HepG2 (cell line): ENCODE data around the gene TPPP2. TPM values are rescaled to one million over a fixed set of nuclear protein-coding genes. Genes with fewer than 3 reads are reported as not detected.

Source experiments
- DPF2 ChIP-seq: sonication (generic); formaldehyde crosslinking; IDR thresholded peaks from 2 replicates; pipeline ENCODE4 v1.4.0; 2020; ENCODE audit warnings: mild to moderate bottlenecking, low read depth, missing genetic modification reagents, borderline replicate concordance
- FOSL2 ChIP-seq: sonication (generic); formaldehyde crosslinking; IDR thresholded peaks from 2 replicates; pipeline ENCODE4 v1.4.0; 2020; ENCODE audit warnings: missing genetic modification reagents
- HNRNPL ChIP-seq: fragments of 200-400 bp; formaldehyde crosslinking; IDR thresholded peaks from 2 replicates; pipeline ENCODE4 v1.6.1; 2017; ENCODE audit warnings: mild to moderate bottlenecking, low read depth, low read length
- HOXA5 ChIP-seq: sonication (generic); formaldehyde crosslinking; IDR thresholded peaks from 2 replicates; pipeline ENCODE4 v1.4.0; 2020; ENCODE audit warnings: missing genetic modification reagents
- HOXA7 ChIP-seq: sonication (generic); formaldehyde crosslinking; IDR thresholded peaks from 2 replicates; pipeline ENCODE4 v1.8.1; 2022; ENCODE audit warnings: mild to moderate bottlenecking, missing genetic modification reagents, moderate library complexity
- HOXA9 ChIP-seq: sonication (generic); formaldehyde crosslinking; IDR thresholded peaks from 2 replicates; pipeline ENCODE4 v1.8.1; 2022; ENCODE audit warnings: missing genetic modification reagents, mild to moderate bottlenecking, moderate library complexity, borderline replicate concordance
- KLF11 ChIP-seq: IDR thresholded peaks from 2 replicates; pipeline ENCODE4 v1.6.1; 2016; ENCODE audit warnings: missing compliant biosample characterization
- KLF15 ChIP-seq: sonication (generic); formaldehyde crosslinking; IDR thresholded peaks from 2 replicates; pipeline ENCODE4 v1.8.1; 2023; ENCODE audit warnings: borderline replicate concordance, mild to moderate bottlenecking, inconsistent platforms, missing genetic modification reagents, mixed read lengths
- MAFK ChIP-seq, 2 experiments: IDR thresholded peaks in 1 of 2; conservative IDR thresholded peaks in 1 of 2; 2 replicates each; pipeline ENCODE4 v1.6.1; 2011; ENCODE audit warnings: improper control_type of control experiment in 2 of 2, low read length in 2 of 2
- MED13 ChIP-seq: sonication (generic); formaldehyde crosslinking; IDR thresholded peaks from 2 replicates; pipeline ENCODE4 v1.5.0; 2020; ENCODE audit warnings: missing genetic modification reagents
- NFKB2 ChIP-seq: sonication (generic); formaldehyde crosslinking; IDR thresholded peaks from 2 replicates; pipeline ENCODE4 v1.4.0; 2020; ENCODE audit warnings: missing genetic modification reagents, borderline replicate concordance
- NFRKB ChIP-seq: fragments of 450-650 bp; IDR thresholded peaks from 2 replicates; pipeline ENCODE4 v1.6.1; 2017
- PAWR ChIP-seq: sonication (generic); formaldehyde crosslinking; IDR thresholded peaks from 2 replicates; pipeline ENCODE4 v1.4.0; 2020; ENCODE audit warnings: missing genetic modification reagents, mild to moderate bottlenecking, borderline replicate concordance
- RNF2 ChIP-seq: fragments of 450-650 bp; conservative IDR thresholded peaks from 2 replicates; pipeline ENCODE4 v1.6.1; 2016; ENCODE audit warnings: low read depth
- RXRA ChIP-seq: sonication (generic); formaldehyde crosslinking; IDR thresholded peaks from 2 replicates; pipeline ENCODE4 v1.5.1; 2020; ENCODE audit warnings: missing genetic modification reagents
- RXRB ChIP-seq: IDR thresholded peaks from 2 replicates; pipeline ENCODE4 v1.6.1; 2016; ENCODE audit warnings: borderline replicate concordance, missing genetic modification reagents, missing compliant biosample characterization
- SNAPC2 ChIP-seq: sonication (generic); formaldehyde crosslinking; IDR thresholded peaks from 2 replicates; pipeline ENCODE4 v1.8.1; 2022; ENCODE audit warnings: mild to moderate bottlenecking, missing genetic modification reagents
- ZNF235 ChIP-seq: sonication (generic); formaldehyde crosslinking; IDR thresholded peaks from 2 replicates; pipeline ENCODE4 v1.8.1; 2023; ENCODE audit warnings: mild to moderate bottlenecking, missing genetic modification reagents, borderline replicate concordance
- ZNF354B ChIP-seq: sonication (generic); formaldehyde crosslinking; IDR thresholded peaks from 2 replicates; pipeline ENCODE4 v1.8.0; 2022; ENCODE audit warnings: mild to moderate bottlenecking, missing genetic modification reagents
- ZNF614 ChIP-seq: IDR thresholded peaks from 2 replicates; pipeline ENCODE4 v1.6.1; 2018; ENCODE audit warnings: missing biosample characterization, missing genetic modification reagents, inconsistent platforms, borderline replicate concordance
- polyA plus RNA-seq, 8 experiments: library from polyadenylated mRNA; depleted of rRNA in 3 of 8; stranded (reverse) in 7 of 8; unstranded in 1 of 8; fragments of >200 nt; fragmentation: Illumina TruSeq in 4 of 8; extraction: Trizol in 4 of 8; gene quantifications; 2 replicates each; pipeline versions ENCODE4 v1.2.1 to v1.2.3, GENCODE V29; 2011 to 2016; ENCODE audit warnings: low read depth in 4 of 8, missing spikeins in 1 of 8, mixed read lengths in 1 of 8; ENCODE audit not compliant: insufficient read depth in 1 of 8
- total RNA-seq, 5 experiments: library from RNA; depleted of rRNA; stranded (reverse); fragments of >200 nt; fragmentation: Illumina TruSeq; extraction: Trizol; gene quantifications; 2 replicates each; pipeline ENCODE4 v1.2.3, GENCODE V29; 2016; ENCODE audit warnings: low read depth in 1 of 5
- TF ChIP-seq, protein P1 (sequence below): sonication (generic); formaldehyde crosslinking; IDR thresholded peaks from 2 replicates; pipeline ENCODE4 v1.4.0; 2020; ENCODE audit warnings: missing genetic modification reagents
- TF ChIP-seq, protein P2 (sequence below): sonication (generic); formaldehyde crosslinking; IDR thresholded peaks from 2 replicates; pipeline ENCODE4 v1.8.0; 2023; ENCODE audit warnings: mild to moderate bottlenecking, missing genetic modification reagents
- TF ChIP-seq, protein P3 (sequence below): sonication (generic); formaldehyde crosslinking; IDR thresholded peaks from 2 replicates; pipeline ENCODE4 v1.8.0; 2022; ENCODE audit warnings: low read depth, missing genetic modification reagents
- TF ChIP-seq, protein P4 (sequence below): sonication (generic); formaldehyde crosslinking; conservative IDR thresholded peaks from 2 replicates; pipeline ENCODE4 v1.4.0; 2020; ENCODE audit warnings: missing genetic modification reagents

TPPP2 gene
- total and polyA plus RNA-seq, 2 of the 13 experiments (the other 11 are each of a cell fraction or from before 2014, with no cell fraction given): 0.58 to 4.2 TPM

DNA sequence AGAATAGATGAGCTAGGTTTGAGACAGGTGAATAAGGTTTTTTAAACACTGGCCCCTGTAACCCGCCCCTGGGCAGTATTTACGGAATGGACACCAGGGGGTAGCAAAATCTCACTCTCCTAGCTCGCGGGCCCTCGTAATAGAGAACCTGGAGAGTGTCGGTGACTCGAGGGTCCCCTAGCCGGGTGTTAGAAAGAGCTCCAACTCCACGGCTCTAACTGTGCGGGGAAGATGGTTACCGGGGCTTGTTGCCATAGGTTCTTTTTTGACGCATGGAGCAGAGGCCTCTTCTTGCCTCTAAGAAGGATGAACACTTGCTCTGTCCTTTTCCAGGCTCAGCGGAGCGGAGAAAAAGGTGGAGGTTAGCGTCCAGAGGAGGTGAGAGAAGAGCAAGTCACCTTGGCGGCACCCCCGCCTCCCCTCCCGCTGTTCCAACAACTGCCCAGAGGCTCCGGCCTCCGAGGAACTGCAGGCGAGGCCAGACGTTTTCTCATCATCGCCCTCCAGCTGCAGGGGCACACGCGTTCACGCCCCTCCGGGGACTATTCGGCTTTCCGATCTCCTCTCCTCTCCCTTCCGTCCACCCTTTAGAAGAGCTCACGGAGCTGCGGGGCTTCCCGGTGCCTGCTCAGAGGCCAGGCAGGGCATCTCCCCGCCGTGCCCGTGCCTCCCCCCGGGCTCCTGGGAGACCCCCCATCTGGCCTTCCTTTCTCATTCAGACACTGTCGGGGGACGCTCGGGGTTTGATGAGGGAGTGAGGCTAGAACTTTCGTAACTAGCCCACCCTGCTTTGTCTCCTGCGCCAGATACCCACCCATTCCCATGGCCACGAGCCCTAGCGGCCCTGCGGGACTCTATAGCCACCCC is 38.7 kb downstream of the TPPP2 start (continued):
- peak; percentile 81 for TF ChIP-seq ZNF614 (CRISPR knock-in tag)
- no peak for TF ChIP-seq RXRB (CRISPR knock-in tag)
- no peak for TF ChIP-seq MED13 (CRISPR knock-in tag)
- no peak; the same call in 1 of the 2 replicates for TF ChIP-seq RXRA (CRISPR knock-in tag)
- TF ChIP-seq PAWR: no peak
- TF ChIP-seq KLF15: no peak
- TF ChIP-seq, protein P1, sequence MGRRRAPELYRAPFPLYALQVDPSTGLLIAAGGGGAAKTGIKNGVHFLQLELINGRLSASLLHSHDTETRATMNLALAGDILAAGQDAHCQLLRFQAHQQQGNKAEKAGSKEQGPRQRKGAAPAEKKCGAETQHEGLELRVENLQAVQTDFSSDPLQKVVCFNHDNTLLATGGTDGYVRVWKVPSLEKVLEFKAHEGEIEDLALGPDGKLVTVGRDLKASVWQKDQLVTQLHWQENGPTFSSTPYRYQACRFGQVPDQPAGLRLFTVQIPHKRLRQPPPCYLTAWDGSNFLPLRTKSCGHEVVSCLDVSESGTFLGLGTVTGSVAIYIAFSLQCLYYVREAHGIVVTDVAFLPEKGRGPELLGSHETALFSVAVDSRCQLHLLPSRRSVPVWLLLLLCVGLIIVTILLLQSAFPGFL (CRISPR knock-in tag): no peak
- TF ChIP-seq KLF11: peak; percentile 59; the same call in 1 of the 2 replicates
- TF ChIP-seq HOXA7 (CRISPR knock-in tag): no peak
- no peak for TF ChIP-seq ZNF354B (CRISPR knock-in tag)
- TF ChIP-seq, protein P2, sequence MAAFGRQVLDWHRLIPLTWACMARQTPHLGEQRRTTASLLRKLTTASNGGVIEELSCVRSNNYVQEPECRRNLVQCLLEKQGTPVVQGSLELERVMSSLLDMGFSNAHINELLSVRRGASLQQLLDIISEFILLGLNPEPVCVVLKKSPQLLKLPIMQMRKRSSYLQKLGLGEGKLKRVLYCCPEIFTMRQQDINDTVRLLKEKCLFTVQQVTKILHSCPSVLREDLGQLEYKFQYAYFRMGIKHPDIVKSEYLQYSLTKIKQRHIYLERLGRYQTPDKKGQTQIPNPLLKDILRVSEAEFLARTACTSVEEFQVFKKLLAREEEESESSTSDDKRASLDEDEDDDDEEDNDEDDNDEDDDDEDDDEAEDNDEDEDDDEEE: no peak
- TF ChIP-seq, protein P3, sequence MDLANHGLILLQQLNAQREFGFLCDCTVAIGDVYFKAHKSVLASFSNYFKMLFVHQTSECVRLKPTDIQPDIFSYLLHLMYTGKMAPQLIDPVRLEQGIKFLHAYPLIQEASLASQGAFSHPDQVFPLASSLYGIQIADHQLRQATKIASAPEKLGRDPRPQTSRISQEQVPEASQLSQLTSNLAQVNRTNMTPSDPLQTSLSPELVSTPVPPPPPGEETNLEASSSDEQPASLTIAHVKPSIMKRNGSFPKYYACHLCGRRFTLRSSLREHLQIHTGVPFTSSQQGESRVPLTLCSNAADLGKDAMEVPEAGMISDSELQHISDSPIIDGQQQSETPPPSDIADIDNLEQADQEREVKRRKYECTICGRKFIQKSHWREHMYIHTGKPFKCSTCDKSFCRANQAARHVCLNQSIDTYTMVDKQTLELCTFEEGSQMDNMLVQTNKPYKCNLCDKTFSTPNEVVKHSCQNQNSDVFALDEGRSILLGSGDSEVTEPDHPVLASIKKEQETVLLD (CRISPR knock-in tag): no peak
- TF ChIP-seq HOXA9 (CRISPR knock-in tag): no peak
- TF ChIP-seq DPF2 (CRISPR knock-in tag): no peak
- TF ChIP-seq, protein P4, sequence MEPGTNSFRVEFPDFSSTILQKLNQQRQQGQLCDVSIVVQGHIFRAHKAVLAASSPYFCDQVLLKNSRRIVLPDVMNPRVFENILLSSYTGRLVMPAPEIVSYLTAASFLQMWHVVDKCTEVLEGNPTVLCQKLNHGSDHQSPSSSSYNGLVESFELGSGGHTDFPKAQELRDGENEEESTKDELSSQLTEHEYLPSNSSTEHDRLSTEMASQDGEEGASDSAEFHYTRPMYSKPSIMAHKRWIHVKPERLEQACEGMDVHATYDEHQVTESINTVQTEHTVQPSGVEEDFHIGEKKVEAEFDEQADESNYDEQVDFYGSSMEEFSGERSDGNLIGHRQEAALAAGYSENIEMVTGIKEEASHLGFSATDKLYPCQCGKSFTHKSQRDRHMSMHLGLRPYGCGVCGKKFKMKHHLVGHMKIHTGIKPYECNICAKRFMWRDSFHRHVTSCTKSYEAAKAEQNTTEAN (CRISPR knock-in tag): 0 out of 2 replicates have a peak, but pooled peaks have one; percentile 47
- 0 out of 2 replicates have a peak, but pooled peaks have one; percentile 5 for TF ChIP-seq FOSL2 (CRISPR knock-in tag)
- TF ChIP-seq RNF2: no peak
- TF ChIP-seq HNRNPL: 0 out of 2 replicates have a peak, but pooled peaks have one; percentile 13
- peak; percentile 82 for TF ChIP-seq HOXA5 (CRISPR knock-in tag)
- TF ChIP-seq NFKB2 (CRISPR knock-in tag): no peak
- no peak for TF ChIP-seq ZNF235 (CRISPR knock-in tag)
- TF ChIP-seq NFRKB: no peak
- TF ChIP-seq SNAPC2 (CRISPR knock-in tag): no peak
- no peak for TF ChIP-seq MAFK (conservative IDR thresholded peaks at IDR 0.05 in 1 of 2, IDR thresholded peaks at IDR 0.05 in 1 of 2; ENCODE audit: low read length in 2 of 2)
